Suprapubic skin (tissue), 4 donors: ENCODE results near the gene ROBO4. TPM values are rescaled to one million over a fixed set of nuclear protein-coding genes. Genes with fewer than 3 reads are reported as not detected.

Experiments
- DNase-seq, 2 donors: peaks; one replicate each; pipeline ENCODE4 v3.0.0-alpha.2; 2019; ENCODE audit warnings: low spot score in 2 of 2
- H3K27ac ChIP-seq: fragments of 200-600 bp; sonication (generic); one replicate; pipeline ENCODE4 v1.5.1; 2019
- H3K27me3 ChIP-seq: fragments of 200-600 bp; sonication (generic); one replicate; pipeline ENCODE4 v1.5.1; 2019
- H3K36me3 ChIP-seq: fragments of 200-600 bp; sonication (generic); one replicate; pipeline ENCODE4 v1.5.1; 2019
- H3K4me1 ChIP-seq: fragments of 200-600 bp; sonication (generic); one replicate; pipeline ENCODE4 v1.5.1; 2019
- H3K4me3 ChIP-seq: fragments of 200-600 bp; sonication (generic); one replicate; pipeline ENCODE4 v1.5.1; 2019; ENCODE audit warnings: mild to moderate bottlenecking
- H3K9me3 ChIP-seq: fragments of 200-600 bp; sonication (generic); one replicate; pipeline ENCODE4 v1.5.1; 2019
- CTCF ChIP-seq, 2 donors: fragments of 200-600 bp in 1 of 2; fragments of 450-650 bp in 1 of 2; sonication (generic) in 1 of 2; IDR thresholded peaks; one replicate each; pipeline ENCODE4 v1.5.1; 2016 to 2019; ENCODE audit warnings: antibody characterized with exemption in 2 of 2, mild to moderate bottlenecking in 1 of 2, moderate library complexity in 1 of 2
- EP300 ChIP-seq: sonication (generic); formaldehyde crosslinking; IDR thresholded peaks from one replicate; pipeline ENCODE4 v1.6.1; 2017; ENCODE audit warnings: antibody characterized with exemption
- POLR2A ChIP-seq, 2 donors: fragments of 450-650 bp; IDR thresholded peaks; one replicate each; pipeline ENCODE4 v1.6.1; 2017; ENCODE audit warnings: antibody characterized with exemption in 2 of 2, mild to moderate bottlenecking in 2 of 2, moderate library complexity in 2 of 2
- POLR2AphosphoS5 ChIP-seq, 3 donors: sonication (generic); formaldehyde crosslinking; IDR thresholded peaks; one replicate each; pipeline ENCODE4 v1.6.1; 2017; ENCODE audit warnings: antibody characterized with exemption in 3 of 3
- WGBS: methylation state at CpG from one replicate; pipeline ENCODE4 v1.1.5; 2018; 5-methylcytosine and 5-hydroxymethylcytosine counted together
- total RNA-seq, 4 donors: library from RNA; depleted of rRNA; stranded (reverse); fragments of >200 nt; gene quantifications; one replicate each; pipeline ENCODE4 v1.1.0, GENCODE V29; 2016

ROBO4 gene
- total RNA-seq, 4 donors from 2014 or later = 2.5 to 18.7 (median 9.6) TPM

- no peak for DNase-seq
- Histone ChIP-seq H3K27me3 (peaks cover 45% of the 10 kb centered on the region), H3K36me3 (no peaks in the 10 kb centered on the region), H3K4me1 (peaks cover 12% of the 10 kb centered on the region), H3K9me3 (no peaks in the 10 kb centered on the region), H3K4me3 (no peak overlapping the region), H3K27ac (no peak overlapping the region)
- no peak for TF ChIP-seq EP300
- TF ChIP-seq POLR2AphosphoS5 (IDR thresholded peaks at IDR 0.05) = no peak
- no peak for TF ChIP-seq CTCF (IDR thresholded peaks at IDR 0.05)
- TF ChIP-seq POLR2A (IDR thresholded peaks at IDR 0.05) = no peak
- WGBS = 87% methylated on average over 8 of the region's 8 CpGs
Observed at GRCh38 chr11:124835918-124836317, 61.7 kb downstream of the ROBO4 start.

- DNase-seq = no peak
- no peak overlapping the region for H3K27ac ChIP-seq
- peaks cover 8% of the 10 kb centered on the region for H3K4me1 ChIP-seq
- no peak for TF ChIP-seq CTCF (IDR thresholded peaks at IDR 0.05)
- TF ChIP-seq POLR2AphosphoS5 (IDR thresholded peaks at IDR 0.05) = no peak
- no peak for TF ChIP-seq POLR2A (IDR thresholded peaks at IDR 0.05)
- TF ChIP-seq EP300 = no peak
- no peaks in the 10 kb centered on the region for H3K9me3 ChIP-seq
- H3K27me3 ChIP-seq = peaks cover 32% of the 10 kb centered on the region
- no peaks in the 10 kb centered on the region for H3K36me3 ChIP-seq
- WGBS = 84% methylated on average over 3 of the region's 3 CpGs
- no peak overlapping the region for H3K4me3 ChIP-seq
Observed at GRCh38 chr11:124834526-124835180, 63.0 kb downstream of the ROBO4 start.

Other genes starting within 250 kb of the ROBO4 start
- 1 to 10 TPM; 6.6 to 8.9 (median 7.7) TPM for gene SIAE, start 224.1 kb downstream of the ROBO4 start, total RNA-seq
- 1 to 10 TPM; 1.1 to 8.1 (median 2.4) TPM for gene SPA17, start 224.0 kb downstream of the ROBO4 start, total RNA-seq
- gene NRGN, start 157.9 kb downstream of the ROBO4 start, total RNA-seq = 1 to 10 TPM in 1 of 4 donors, under 1 TPM in 1, not detected in 2; 0.65 to 1.3 TPM
- gene VSIG2, start 145.6 kb downstream of the ROBO4 start, total RNA-seq = 1 to 10 TPM in 3 of 4 donors, under 1 TPM in 1; 0.60 to 3.3 (median 1.7) TPM
- 10 to 100 TPM; 11.0 to 26.5 (median 15.6) TPM for gene ESAM, start 135.6 kb downstream of the ROBO4 start, total RNA-seq
- gene MSANTD2, start 97.5 kb downstream of the ROBO4 start, total RNA-seq = 10 to 100 TPM in 2 of 4 donors, 1 to 10 TPM in 2; 5.5 to 42.5 (median 11.7) TPM
- gene ROBO3, start 32.4 kb downstream of the ROBO4 start, total RNA-seq = 1 to 10 TPM; 1.9 to 6.8 (median 3.6) TPM
- not detected for gene HEPN1, start 21.4 kb upstream of the ROBO4 start, total RNA-seq
- gene HEPACAM, start 38.2 kb upstream of the ROBO4 start, total RNA-seq = 1 to 10 TPM in 1 of 4 donors, under 1 TPM in 2, not detected in 1; 0.72 to 1.4 (median 0.89) TPM
- 10 to 100 TPM in 1 of 4 donors, 1 to 10 TPM in 3; 2.0 to 11.5 (median 3.8) TPM for gene CCDC15, start 56.3 kb upstream of the ROBO4 start, total RNA-seq
- 100 to 1,000 TPM in 3 of 4 donors, 10 to 100 TPM in 1; 67.3 to 189 (median 119) TPM for gene SLC37A2, start 165.4 kb upstream of the ROBO4 start, total RNA-seq
- 10 to 100 TPM in 3 of 4 donors, 1 to 10 TPM in 1; 9.9 to 19.9 (median 14.6) TPM for gene TMEM218, start 213.8 kb upstream of the ROBO4 start, total RNA-seq